Stimulated activated CD4-positive, alpha-beta T cell treated with anti-CD3 and anti-CD28 coated beads, Interleukin-4, amount 100 ng/mL, for 48 hours (primary cell): ENCODE results near the gene LRRC37B.
"Not testable (repeated sequence)": the region's sequence is repeated elsewhere in the genome, so short reads cannot be mapped to it uniquely, and the experiment has no call there.

Source experiments
- DNase-seq, 2 donors: peaks; one replicate each; pipeline ENCODE4 v3.0.0-alpha.2; 2020; ENCODE audit warnings: low read depth in 2 of 2

LRRC37B gene

DNA sequence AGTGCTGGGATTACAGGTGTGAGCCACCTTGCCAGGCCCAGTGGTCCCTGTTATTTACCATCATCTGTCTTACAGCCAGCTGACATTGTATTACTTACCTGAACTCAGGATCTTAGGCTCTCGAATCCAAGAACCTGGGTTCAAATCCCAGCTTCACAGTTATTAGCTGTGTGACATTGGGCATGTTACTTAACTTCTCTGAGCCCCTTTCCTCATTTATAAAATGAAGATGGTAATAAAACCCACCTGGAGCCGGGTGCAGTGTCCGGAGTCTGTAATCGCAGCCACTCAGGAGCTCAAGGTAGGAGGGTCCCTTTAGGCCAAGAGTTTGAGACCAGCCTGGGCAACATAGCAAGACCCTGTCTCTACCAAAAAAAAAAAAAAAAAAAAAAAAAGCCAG, 79.7 kb downstream of the LRRC37B start:
- not testable (repeated sequence) for DNase-seq

DNA sequence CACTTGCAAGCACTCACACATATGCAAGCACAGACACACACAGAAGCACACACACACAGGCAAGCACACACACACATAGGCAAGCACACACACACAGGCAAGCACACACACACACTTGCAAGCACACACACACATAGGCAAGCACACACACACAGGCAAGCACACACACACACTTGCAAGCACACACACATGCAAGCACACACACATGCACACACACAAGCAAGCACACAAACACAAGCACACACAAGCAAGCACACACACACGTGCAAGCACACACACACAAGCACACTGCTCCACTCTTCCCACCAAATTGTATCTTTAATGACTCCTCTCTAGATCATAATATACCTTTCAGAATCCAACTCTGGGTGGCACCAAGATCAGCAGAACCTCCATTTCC, 84.9 kb downstream of the LRRC37B start:
- DNase-seq: not testable (repeated sequence)

DNA sequence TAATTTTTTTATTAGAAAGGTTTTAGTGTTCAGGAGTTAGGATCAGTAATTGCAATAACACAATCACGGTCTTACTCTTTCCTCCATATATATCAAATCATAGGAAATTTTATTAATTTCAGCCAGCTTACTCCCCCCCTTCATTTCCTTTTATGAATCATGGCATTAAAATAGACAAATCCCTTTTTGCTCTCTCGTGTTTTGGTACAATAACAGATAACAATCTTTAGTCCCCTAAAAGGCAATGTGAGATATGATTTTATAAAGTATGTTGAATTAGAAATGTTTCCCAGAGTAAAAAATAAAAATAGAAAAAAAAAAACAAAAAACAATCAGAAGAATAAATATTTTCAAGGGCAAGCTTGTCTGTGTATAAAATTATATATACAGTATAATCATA, 92.5 kb downstream of the LRRC37B start:
- DNase-seq: no peak

DNA sequence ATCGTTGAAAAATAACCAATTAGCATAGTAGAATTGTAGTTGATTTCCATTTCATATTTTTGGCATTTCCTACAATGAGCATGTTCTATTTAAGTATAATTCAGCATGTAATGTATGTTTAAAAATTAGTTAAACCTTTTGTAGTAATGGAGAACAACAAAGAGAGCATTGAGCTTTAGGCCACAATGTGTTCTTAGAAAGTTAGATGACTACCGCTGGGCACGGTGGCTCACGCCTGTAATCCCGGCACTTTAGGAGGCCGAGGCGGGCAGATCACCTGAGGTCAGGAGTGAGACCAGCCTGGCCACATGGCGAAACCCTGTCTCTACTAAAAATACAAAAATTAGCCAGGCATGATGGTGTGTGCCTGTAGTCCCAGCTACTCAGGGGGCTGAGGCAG, 93.1 kb downstream of the LRRC37B start:
- DNase-seq: not testable (repeated sequence)

DNA sequence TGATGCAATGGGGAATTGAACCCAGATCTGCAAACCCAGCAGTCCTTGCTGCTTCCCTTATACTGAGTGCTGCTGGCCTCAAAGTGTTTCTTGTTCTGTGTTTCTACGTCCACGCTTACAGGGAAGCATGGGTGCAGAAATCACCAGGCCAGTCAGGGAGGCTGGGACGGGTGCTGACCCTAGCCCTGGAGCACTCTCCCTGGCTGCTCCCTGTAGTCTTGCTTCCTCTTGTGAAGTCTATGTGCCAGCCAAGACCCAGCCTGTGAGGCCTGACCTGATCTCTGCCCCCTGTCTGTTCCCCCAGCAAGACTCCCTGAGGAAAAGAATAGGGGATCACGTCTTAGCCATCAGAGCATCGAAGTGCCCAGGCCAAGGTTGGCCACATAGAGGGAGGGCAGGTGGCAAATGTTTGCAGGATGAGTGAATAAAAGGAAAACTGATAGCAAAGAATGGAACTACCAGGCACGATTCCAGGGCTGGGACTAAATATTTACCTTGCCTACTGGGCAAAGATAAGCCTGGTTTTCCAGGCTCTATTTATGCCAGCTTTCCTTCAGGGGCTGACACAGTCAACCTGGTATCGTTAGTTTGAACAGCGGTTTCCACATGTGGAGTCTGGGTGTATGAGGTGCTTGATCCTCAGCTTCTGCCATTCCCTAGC, 93.9 kb downstream of the LRRC37B start:
- DNase-seq: no peak

- no peak for DNase-seq
These were observed 95.0 kb downstream of the LRRC37B start for GRCh38 chr17:32102172-32102571.

GRCh38 chr17:32102646-32103186, 95.5 kb downstream of the LRRC37B start:
- DNase-seq: no peak
